AG04450 (cell line): Measurements from ENCODE around the gene HECW1. TPM values are rescaled to one million over a fixed set of nuclear protein-coding genes. Genes with fewer than 3 reads are reported as not detected.

Experiments
- CTCF ChIA-PET: fragments of 300-600, 350-600 bp; formaldehyde crosslinking; extraction: SDS; loops from one replicate; lab custom pipeline; 2022; ENCODE audit warnings: antibody characterized with exemption, inconsistent platforms; lab: Charles Lee
- POLR2A ChIA-PET: fragments of 350-600 bp; formaldehyde crosslinking; extraction: SDS; loops from one replicate; lab custom pipeline; 2021; ENCODE audit warnings: antibody characterized with exemption, inconsistent platforms; lab: Yijun Ruan, JAX
- DNase-seq: peaks from one replicate; pipeline ENCODE4 v3.0.0-alpha.2; 2011; ENCODE audit warnings: low read depth, low spot score
- H3K27ac ChIP-seq: one replicate; pipeline ENCODE4 v1.5.1; 2012; ENCODE audit warnings: low read depth, low read length, control low read depth
- H3K27me3 ChIP-seq: one replicate; pipeline ENCODE4 v1.6.0; 2012; ENCODE audit warnings: low read length; ENCODE audit not compliant: control insufficient read depth, insufficient read depth
- H3K4me3 ChIP-seq: 2 replicates; pipeline ENCODE4 v1.5.1; 2011; ENCODE audit warnings: mild to moderate bottlenecking, low read depth, low read length, control low read depth
- H3K9me3 ChIP-seq: 2 replicates; pipeline ENCODE4 v1.5.1; 2012; ENCODE audit warnings: low read length; ENCODE audit not compliant: control insufficient read depth, insufficient read depth
- polyA plus RNA-seq: library from polyadenylated mRNA; depleted of rRNA; stranded (reverse); fragments of >200 nt; gene quantifications from 2 replicates; pipeline ENCODE4 v1.2.3, GENCODE V29; 2011
- TF ChIP-seq, protein P1 (sequence below): IDR thresholded peaks from 2 replicates; pipeline ENCODE4 v1.5.1; 2011; ENCODE audit warnings: low read depth, low read length, control low read depth, inconsistent platforms

Gene HECW1
- polyA plus RNA-seq, 1 experiment, result 2.6 TPM

DNA sequence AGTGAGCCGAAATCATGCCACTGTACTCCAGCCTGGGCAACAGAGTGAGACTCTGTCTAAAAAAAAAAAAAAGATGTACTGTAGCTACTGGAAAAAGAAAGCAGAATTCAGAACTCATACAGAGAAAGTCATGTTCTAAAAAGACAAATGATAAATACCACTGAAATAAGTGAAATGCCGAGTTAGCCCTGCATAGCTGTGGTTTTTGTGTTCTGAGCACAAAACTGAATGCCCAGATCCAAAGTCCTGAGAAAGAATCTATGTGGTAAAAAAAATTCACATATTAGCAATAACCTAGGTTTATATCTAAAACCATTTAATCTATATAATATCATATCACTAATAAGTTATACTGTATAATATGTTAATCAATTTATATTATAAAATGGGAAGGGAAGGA, 29.3 kb upstream of the HECW1 start:
- TF ChIP-seq, protein P1, sequence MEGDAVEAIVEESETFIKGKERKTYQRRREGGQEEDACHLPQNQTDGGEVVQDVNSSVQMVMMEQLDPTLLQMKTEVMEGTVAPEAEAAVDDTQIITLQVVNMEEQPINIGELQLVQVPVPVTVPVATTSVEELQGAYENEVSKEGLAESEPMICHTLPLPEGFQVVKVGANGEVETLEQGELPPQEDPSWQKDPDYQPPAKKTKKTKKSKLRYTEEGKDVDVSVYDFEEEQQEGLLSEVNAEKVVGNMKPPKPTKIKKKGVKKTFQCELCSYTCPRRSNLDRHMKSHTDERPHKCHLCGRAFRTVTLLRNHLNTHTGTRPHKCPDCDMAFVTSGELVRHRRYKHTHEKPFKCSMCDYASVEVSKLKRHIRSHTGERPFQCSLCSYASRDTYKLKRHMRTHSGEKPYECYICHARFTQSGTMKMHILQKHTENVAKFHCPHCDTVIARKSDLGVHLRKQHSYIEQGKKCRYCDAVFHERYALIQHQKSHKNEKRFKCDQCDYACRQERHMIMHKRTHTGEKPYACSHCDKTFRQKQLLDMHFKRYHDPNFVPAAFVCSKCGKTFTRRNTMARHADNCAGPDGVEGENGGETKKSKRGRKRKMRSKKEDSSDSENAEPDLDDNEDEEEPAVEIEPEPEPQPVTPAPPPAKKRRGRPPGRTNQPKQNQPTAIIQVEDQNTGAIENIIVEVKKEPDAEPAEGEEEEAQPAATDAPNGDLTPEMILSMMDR, result no peak
- Histone ChIP-seq H3K27me3 (peaks cover 5% of the 10 kb centered on the region), H3K27ac (no peak overlapping the region), H3K9me3 (no peaks in the 10 kb centered on the region), H3K4me3 (no peak overlapping the region)
- POLR2A ChIA-PET, result interaction anchor here (0.7 kb wide), 1 partner anchor 14 kb away, joined by 3 read pairs; no protein-coding TSS in a partner anchor
- CTCF ChIA-PET, result interaction anchor here (0.6 kb wide), 1 partner anchor 10 kb away, joined by 4 read pairs; no protein-coding TSS in a partner anchor
- no peak for DNase-seq

DNA sequence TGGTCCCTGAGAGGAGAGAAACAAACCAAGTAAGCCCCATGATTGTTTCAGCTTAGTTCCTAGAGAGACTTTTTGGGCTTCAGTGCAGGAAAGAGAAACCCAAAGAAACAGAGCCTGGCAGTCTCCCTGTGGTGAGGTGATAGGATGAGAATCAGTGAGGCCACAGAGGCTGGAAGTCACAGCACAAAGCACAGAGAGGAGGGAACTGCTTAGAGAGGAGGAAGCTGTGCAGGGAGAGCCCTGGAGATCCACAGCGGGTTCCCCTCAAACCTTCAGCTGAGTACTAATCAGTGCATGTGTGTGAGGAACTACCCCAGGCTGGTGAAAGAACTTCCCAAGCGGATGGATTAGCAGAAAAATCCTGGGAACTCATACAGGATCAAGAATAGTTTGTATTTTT, 27.4 kb upstream of the HECW1 start:
- Histone ChIP-seq H3K27ac (no peak overlapping the region), H3K9me3 (no peaks in the 10 kb centered on the region), H3K27me3 (peaks cover 5% of the 10 kb centered on the region), H3K4me3 (no peak overlapping the region)
- ChIA-PET CTCF (interaction anchor here (0.9 kb wide), 1 partner anchor 177 kb away, joined by 3 read pairs; no protein-coding TSS in a partner anchor), POLR2A (no interaction called here)
- no peak for DNase-seq
- TF ChIP-seq, protein P1, result no peak

DNA sequence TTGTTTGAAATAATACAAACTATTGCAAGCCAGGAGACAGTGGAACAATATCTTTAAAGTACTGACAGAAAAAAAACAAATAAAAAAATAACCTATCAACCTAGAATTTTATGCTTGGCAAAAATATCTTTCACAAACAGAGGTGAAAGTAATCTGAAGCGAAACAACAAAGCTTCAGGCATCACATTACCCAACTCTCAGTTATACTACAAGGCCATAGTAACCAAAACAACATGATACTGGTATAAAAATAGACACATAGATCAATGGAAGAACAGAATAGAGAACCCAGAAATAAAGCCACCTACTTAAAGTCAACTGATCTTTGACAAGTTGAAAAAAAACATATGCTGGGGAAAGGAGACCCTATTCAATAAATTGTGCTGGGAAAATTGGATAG, 26.5 kb upstream of the HECW1 start:
- Histone ChIP-seq H3K4me3 (no peak overlapping the region), H3K27ac (no peak overlapping the region), H3K9me3 (no peaks in the 10 kb centered on the region), H3K27me3 (peaks cover 5% of the 10 kb centered on the region)
- ChIA-PET CTCF (interaction anchor here (0.9 kb wide), 1 partner anchor 176 kb away, joined by 3 read pairs; no protein-coding TSS in a partner anchor), POLR2A (no interaction called here)
- DNase-seq, result no peak
- TF ChIP-seq, protein P1, result no peak

GRCh38 chr7:43092819-43093218, 19.6 kb upstream of the HECW1 start:
- DNase-seq, result no peak
- peaks cover 4% of the 10 kb centered on the region for H3K27me3 ChIP-seq
- H3K4me3 ChIP-seq, result no peak overlapping the region
- POLR2A ChIA-PET, result no interaction called here
- no peak overlapping the region for H3K27ac ChIP-seq
- CTCF ChIA-PET, result interaction anchor here (0.9 kb wide), 1 partner anchor 16 kb away, joined by 4 read pairs; no protein-coding TSS in a partner anchor
- TF ChIP-seq, protein P1, result no peak
- no peaks in the 10 kb centered on the region for H3K9me3 ChIP-seq

DNA sequence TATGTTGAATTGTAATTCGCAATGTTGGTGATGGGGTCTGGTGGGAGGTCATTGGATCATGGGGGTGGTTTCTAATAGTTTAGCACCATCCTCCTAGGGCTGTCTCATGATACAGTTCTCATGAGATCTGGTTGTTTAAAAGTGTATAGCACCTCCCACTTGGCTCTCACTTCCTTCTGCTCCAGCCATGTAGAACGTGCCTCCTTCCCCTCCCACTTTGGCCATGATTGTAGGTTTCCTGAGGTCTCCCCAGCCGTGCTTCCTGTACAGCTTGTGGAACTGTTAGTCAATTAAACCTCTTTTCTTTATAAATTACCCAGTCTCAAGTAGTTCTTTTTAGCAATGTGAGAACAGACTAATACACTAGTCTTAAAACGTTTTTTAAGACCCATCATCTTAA, 15.6 kb upstream of the HECW1 start:
- no peaks in the 10 kb centered on the region for H3K9me3 ChIP-seq
- H3K27me3 ChIP-seq, result peaks cover 4% of the 10 kb centered on the region
- no peak overlapping the region for H3K27ac ChIP-seq
- no peak for DNase-seq
- POLR2A ChIA-PET, result interaction anchor here (0.6 kb wide), 1 partner anchor 14 kb away, joined by 3 read pairs; no protein-coding TSS in a partner anchor
- H3K4me3 ChIP-seq, result no peak overlapping the region
- TF ChIP-seq, protein P1, result no peak
- CTCF ChIA-PET, result no interaction called here
